ENCODE data around the gene SUN5.

- TF ChIP-seq POLR2A (IDR thresholded peaks at IDR 0.05) = no peak
- TF ChIP-seq, protein P1, sequence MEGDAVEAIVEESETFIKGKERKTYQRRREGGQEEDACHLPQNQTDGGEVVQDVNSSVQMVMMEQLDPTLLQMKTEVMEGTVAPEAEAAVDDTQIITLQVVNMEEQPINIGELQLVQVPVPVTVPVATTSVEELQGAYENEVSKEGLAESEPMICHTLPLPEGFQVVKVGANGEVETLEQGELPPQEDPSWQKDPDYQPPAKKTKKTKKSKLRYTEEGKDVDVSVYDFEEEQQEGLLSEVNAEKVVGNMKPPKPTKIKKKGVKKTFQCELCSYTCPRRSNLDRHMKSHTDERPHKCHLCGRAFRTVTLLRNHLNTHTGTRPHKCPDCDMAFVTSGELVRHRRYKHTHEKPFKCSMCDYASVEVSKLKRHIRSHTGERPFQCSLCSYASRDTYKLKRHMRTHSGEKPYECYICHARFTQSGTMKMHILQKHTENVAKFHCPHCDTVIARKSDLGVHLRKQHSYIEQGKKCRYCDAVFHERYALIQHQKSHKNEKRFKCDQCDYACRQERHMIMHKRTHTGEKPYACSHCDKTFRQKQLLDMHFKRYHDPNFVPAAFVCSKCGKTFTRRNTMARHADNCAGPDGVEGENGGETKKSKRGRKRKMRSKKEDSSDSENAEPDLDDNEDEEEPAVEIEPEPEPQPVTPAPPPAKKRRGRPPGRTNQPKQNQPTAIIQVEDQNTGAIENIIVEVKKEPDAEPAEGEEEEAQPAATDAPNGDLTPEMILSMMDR (IDR thresholded peaks at IDR 0.05) = no peak
These were observed 25.8 kb upstream of the SUN5 start for GRCh38 chr20:33030076-33030475.
